Measurements from ENCODE around the gene BRCA1.
A peak's percentile ranks its signal among the peaks of the same experiment; 100 is the strongest.

The BRCA1 gene

DNA sequence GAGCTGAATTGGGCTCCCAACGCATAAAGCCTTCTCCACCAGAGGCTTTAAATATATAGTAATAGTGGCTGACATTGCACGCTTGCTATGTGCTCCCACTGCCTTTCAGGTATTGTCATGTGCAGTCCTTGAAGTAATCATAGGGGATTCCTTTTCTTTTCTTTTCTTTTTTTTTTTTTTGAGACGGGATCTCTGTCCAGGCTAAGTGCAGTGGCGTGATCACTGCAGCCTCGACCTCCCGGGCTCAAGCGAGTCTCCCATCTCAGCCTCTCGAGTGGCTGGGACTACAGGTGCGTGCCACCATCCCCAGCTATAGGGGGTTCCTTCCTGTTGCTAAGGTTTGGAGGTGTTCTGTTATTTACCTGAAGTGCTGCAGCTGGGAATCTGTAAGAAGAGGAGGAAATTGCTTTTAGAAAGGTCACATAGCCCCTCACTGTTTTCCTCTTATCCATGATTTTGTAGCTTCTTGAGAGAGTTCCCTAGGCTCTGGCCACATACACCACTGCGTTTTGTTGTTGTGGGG lies 126.1 kb downstream of the BRCA1 start:
- ChIA-PET POLR2A (interaction anchor here (1.3 to 2.0 kb wide), 4 partner anchors 26 to 362 kb away, joined by 3 to 15 read pairs (median 8); no protein-coding TSS in a partner anchor), CTCF (interaction anchor here (1.3 to 4.0 kb wide), 7 partner anchors 8 to 237 kb away, joined by 3 to 76 read pairs (median 4); partner anchors contain the start of genes IFI35 and VPS25)
- TF ChIP-seq, protein P1, sequence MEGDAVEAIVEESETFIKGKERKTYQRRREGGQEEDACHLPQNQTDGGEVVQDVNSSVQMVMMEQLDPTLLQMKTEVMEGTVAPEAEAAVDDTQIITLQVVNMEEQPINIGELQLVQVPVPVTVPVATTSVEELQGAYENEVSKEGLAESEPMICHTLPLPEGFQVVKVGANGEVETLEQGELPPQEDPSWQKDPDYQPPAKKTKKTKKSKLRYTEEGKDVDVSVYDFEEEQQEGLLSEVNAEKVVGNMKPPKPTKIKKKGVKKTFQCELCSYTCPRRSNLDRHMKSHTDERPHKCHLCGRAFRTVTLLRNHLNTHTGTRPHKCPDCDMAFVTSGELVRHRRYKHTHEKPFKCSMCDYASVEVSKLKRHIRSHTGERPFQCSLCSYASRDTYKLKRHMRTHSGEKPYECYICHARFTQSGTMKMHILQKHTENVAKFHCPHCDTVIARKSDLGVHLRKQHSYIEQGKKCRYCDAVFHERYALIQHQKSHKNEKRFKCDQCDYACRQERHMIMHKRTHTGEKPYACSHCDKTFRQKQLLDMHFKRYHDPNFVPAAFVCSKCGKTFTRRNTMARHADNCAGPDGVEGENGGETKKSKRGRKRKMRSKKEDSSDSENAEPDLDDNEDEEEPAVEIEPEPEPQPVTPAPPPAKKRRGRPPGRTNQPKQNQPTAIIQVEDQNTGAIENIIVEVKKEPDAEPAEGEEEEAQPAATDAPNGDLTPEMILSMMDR (IDR thresholded peaks at IDR 0.05; ENCODE audit: control extremely low read depth, extremely low read depth, low read depth, missing control alignments) = no peak
- no peak for DNase-seq (ENCODE audit: extremely low spot score)

DNA sequence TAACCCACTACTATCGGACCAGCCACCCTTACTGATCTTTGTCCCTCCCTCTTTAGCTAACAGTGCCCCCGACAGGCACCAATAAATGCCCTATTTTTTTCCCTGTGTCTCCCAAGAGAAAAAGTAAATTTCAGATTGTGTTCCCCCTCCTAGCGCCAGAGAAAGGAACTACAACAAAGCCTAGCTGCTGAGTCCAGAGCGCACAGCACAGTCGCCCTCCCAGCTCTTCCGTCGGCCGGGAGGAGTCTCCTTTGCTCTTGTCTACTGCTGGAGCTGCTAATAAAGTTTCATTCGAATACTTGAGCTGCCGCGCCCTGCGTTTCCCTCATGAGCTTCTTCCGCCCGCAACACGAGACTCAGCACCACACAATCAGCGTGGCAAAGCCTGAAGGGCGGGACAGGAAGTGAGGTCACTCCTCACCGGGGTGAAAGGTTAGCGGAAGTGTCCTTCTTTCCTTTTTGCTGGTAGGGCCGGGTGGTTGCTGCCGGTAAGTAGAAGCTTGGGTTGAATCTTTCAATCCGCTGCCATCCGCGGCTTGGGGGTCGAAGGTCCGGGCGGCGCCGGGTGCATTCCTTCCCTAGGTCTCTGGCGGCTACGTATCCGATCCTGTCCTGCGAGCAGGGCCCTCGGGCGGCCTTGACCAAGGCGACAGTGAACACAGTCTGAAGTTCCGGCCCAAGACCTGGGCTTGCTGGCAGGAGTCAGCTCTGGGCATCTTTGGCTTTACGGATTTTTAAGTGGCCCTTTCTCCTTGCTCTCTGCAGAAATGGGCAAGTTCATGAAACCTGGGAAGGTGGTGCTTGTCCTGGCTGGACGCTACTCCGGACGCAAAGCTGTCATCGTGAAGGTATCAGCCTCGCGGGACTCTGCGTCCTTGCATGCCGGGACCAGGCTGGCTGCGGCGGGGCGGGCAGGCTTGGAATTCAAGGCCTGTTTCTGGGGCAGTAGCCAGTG lies 126.9 kb downstream of the BRCA1 start, which contains the start of gene RPL27:
Gene RPL27 (plus strand): TSS at position 436 of the 955 bp plus-strand sequence. CDS start 332 bp downstream, at position 768.
- TF ChIP-seq, protein P1 (IDR thresholded peaks at IDR 0.05; ENCODE audit: control extremely low read depth, extremely low read depth, low read depth, missing control alignments) = peak; percentile 65
- ChIA-PET POLR2A (interaction anchor here (0.5 to 2.0 kb wide), 21 partner anchors 8 to 948 kb away, joined by 3 to 19 read pairs (median 4); partner anchors contain the start of genes DHX8, IFI35, NBR1 and RUNDC1), CTCF (interaction anchor here (0.7 to 4.0 kb wide), 35 partner anchors 8 to 486 kb away, joined by 3 to 76 read pairs (median 4); partner anchors contain the start of genes AOC2, DHX8, IFI35 and PSME3)
- peak; percentile 95 for DNase-seq (ENCODE audit: extremely low spot score)

DNA sequence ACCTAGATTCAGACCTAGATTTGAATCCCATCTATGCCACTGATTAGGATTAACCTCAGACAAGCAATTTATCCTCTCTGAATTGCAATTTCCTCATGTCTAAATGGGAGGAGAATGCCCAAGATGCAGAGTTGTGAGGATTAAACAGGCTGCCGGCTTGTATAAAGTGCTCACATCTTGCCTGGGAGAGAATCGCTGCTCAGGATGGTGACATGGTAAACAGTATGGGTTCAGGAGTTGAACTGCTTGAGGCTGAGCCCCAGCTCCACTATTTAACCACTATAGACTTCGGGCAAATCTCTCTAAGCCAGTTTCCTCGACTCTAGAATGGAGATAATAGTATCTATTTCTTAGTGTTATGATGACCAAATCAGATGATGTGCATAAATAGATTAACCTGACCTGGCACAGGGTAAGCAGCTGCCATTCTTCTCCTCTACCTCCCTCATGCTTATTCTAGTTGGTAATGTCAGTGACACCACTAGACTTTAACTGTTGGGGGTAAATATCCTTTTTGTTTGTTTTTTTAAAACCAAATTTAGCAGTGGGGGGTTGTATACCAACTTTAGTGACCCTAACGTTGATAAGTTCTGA lies 127.7 kb downstream of the BRCA1 start:
- TF ChIP-seq, protein P1 (IDR thresholded peaks at IDR 0.05; ENCODE audit: control extremely low read depth, extremely low read depth, low read depth, missing control alignments) = no peak
- ChIA-PET POLR2A (interaction anchor here (0.5 to 2.0 kb wide), 20 partner anchors 9 to 949 kb away, joined by 3 to 19 read pairs (median 4); partner anchors contain the start of genes DHX8, IFI35, NBR1 and RUNDC1), CTCF (interaction anchor here (0.7 to 4.0 kb wide), 32 partner anchors 9 to 487 kb away, joined by 3 to 76 read pairs (median 4); partner anchors contain the start of genes AOC2, DHX8, IFI35 and PSME3)
- no peak for DNase-seq (ENCODE audit: extremely low spot score)
